Neural cell (in vitro differentiated cells): ENCODE measurements around the gene DIPK1C.

Experiments
- CTCF ChIP-seq: fragments of 450-650 bp; IDR thresholded peaks from 2 replicates; pipeline ENCODE4 v1.5.1; 2014; ENCODE audit warnings: antibody characterized with exemption, mild to moderate bottlenecking, moderate library complexity; ENCODE audit not compliant: poor library complexity, severe bottlenecking
- EZH2 ChIP-seq: fragments of 200-600, 300-800 bp; shearing (Covaris generic), sonication (generic); IDR thresholded peaks from 2 replicates; pipeline ENCODE4 v1.6.1; 2014; ENCODE audit warnings: antibody characterized with exemption, low read length, borderline replicate concordance, mild to moderate bottlenecking; ENCODE audit not compliant: insufficient read depth, poor library complexity, severe bottlenecking
- POLR2AphosphoS5 ChIP-seq: IDR thresholded peaks from 2 replicates; pipeline ENCODE4 v1.6.1; 2012
- RAD21 ChIP-seq: fragments of 450-650 bp; conservative IDR thresholded peaks from 2 replicates; pipeline ENCODE4 v1.6.1; 2014; ENCODE audit warnings: antibody characterized with exemption, mild to moderate bottlenecking, moderate library complexity
- REST ChIP-seq: IDR thresholded peaks from 2 replicates; pipeline ENCODE4 v1.6.1; 2012; ENCODE audit warnings: borderline replicate concordance

- TF ChIP-seq CTCF, result no peak
- no peak for TF ChIP-seq EZH2
- TF ChIP-seq POLR2AphosphoS5, result no peak
- no peak for TF ChIP-seq REST
- no peak for TF ChIP-seq RAD21
These were observed 32.6 kb upstream of the DIPK1C start for GRCh38 chr18:74489676-74490075.
